H1 (cell line): Measurements from ENCODE around the gene ORMDL2. TPM values are rescaled to one million over a fixed set of nuclear protein-coding genes. Genes with fewer than 3 reads are reported as not detected.

ENCODE experiments used
- CTCF ChIA-PET: fragments of 300-600 bp; sonication (Branson Sonifier 250); formaldehyde crosslinking; loops from one replicate; lab custom pipeline; 2021; ENCODE audit not compliant: partially characterized antibody; lab: Charles Lee
- POLR2A ChIA-PET: fragments of 300-600 bp; sonication (Branson Sonifier 250); formaldehyde crosslinking; loops from one replicate; lab custom pipeline; 2021; ENCODE audit warnings: inconsistent platforms; ENCODE audit not compliant: partially characterized antibody; lab: Charles Lee
- DNase-seq, 2 experiments: peaks; one replicate each; pipeline versions ENCODE4 v3.0.0 to v3.0.0-alpha.2; 2010 to 2022; ENCODE audit warnings: low spot score in 2 of 2, low read depth in 1 of 2, mixed read lengths in 1 of 2
- FAIRE-seq: peaks from 2 replicates; lab custom pipeline; 2011; peaks lifted over from hg19 to GRCh38; lab: Jason Lieb, UNC
- H2AFZ ChIP-seq: 2 replicates; pipeline ENCODE4 v1.8.1; 2012; ENCODE audit warnings: low read length, inconsistent platforms
- H2AK5ac ChIP-seq: 2 replicates; pipeline ENCODE4 v1.6.1; 2013; ENCODE audit warnings: low read depth, low read length
- H2BK120ac ChIP-seq: replicated peaks from 2 replicates; pipeline ENCODE3; 2013; ENCODE audit warnings: low read depth, low read length, inconsistent platforms
- H2BK12ac ChIP-seq: 2 replicates; pipeline ENCODE4 v1.6.1; 2013; ENCODE audit warnings: low read depth, low read length
- H2BK15ac ChIP-seq: 2 replicates; pipeline ENCODE4 v1.6.1; 2013; ENCODE audit warnings: low read length
- H2BK20ac ChIP-seq: 2 replicates; pipeline ENCODE4 v1.6.1; 2013; ENCODE audit warnings: low read length
- H2BK5ac ChIP-seq: 2 replicates; pipeline ENCODE4 v1.6.1; 2013; ENCODE audit warnings: low read depth, low read length
- H3K14ac ChIP-seq: 2 replicates; pipeline ENCODE4 v1.6.1; 2013; ENCODE audit warnings: inconsistent platforms; ENCODE audit not compliant: insufficient read length
- H3K18ac ChIP-seq: 2 replicates; pipeline ENCODE4 v1.6.1; 2013; ENCODE audit warnings: low read length; ENCODE audit errors: extremely low read depth
- H3K23ac ChIP-seq: 2 replicates; pipeline ENCODE4 v1.6.1; 2013; ENCODE audit warnings: inconsistent platforms; ENCODE audit not compliant: insufficient read length
- H3K23me2 ChIP-seq: 2 replicates; pipeline ENCODE4 v1.6.1; 2013; ENCODE audit warnings: low read depth, low read length
- H3K27ac ChIP-seq: 2 replicates; pipeline ENCODE4 v1.6.1; 2011; ENCODE audit warnings: low read depth, low read length, inconsistent platforms
- H3K27me3 ChIP-seq, 4 experiments: replicated peaks in 1 of 4; 1 replicate in 1 of 4; 2 replicates in 3 of 4; pipeline versions ENCODE4 v1.6.1 to v1.8.1; 2011 to 2013; ENCODE audit warnings: low read length in 3 of 4, mild to moderate bottlenecking in 3 of 4, inconsistent platforms in 2 of 4, mixed read lengths in 2 of 4, moderate library complexity in 1 of 4; ENCODE audit not compliant: control insufficient read depth in 3 of 4, insufficient read depth in 3 of 4; ENCODE audit errors: extremely low read depth in 1 of 4
- H3K36me3 ChIP-seq, 4 experiments: 2 replicates each; pipeline versions ENCODE4 v1.6.1 to v1.8.1; 2011 to 2013; ENCODE audit warnings: mild to moderate bottlenecking in 4 of 4, low read length in 3 of 4, moderate library complexity in 2 of 4, control low read depth in 1 of 4, inconsistent platforms in 1 of 4; ENCODE audit not compliant: insufficient read depth in 4 of 4, control insufficient read depth in 2 of 4
- H3K4ac ChIP-seq: replicated peaks from 2 replicates; pipeline ENCODE3; 2013; ENCODE audit warnings: low read length, low read depth, mixed read lengths, inconsistent platforms; ENCODE audit not compliant: insufficient read length
- H3K4me1 ChIP-seq, 4 experiments: replicated peaks in 1 of 4; 1 replicate in 1 of 4; 2 replicates in 3 of 4; pipeline versions ENCODE4 v1.6.1 to v1.8.1; 2011 to 2013; ENCODE audit warnings: low read length in 3 of 4, inconsistent platforms in 2 of 4, mixed read lengths in 1 of 4; ENCODE audit not compliant: insufficient read depth in 4 of 4, control insufficient read depth in 3 of 4
- H3K4me2 ChIP-seq, 2 experiments: 2 replicates each; pipeline versions ENCODE4 v1.6.1 to v1.8.1; 2011 to 2013; ENCODE audit warnings: low read depth in 2 of 2, low read length in 2 of 2, control low read depth in 1 of 2, inconsistent platforms in 1 of 2, mild to moderate bottlenecking in 1 of 2; ENCODE audit not compliant: insufficient read depth in 1 of 2
- H3K4me3 ChIP-seq, 4 experiments: fragments of 200-600, 300-600 bp in 1 of 4; sonication (generic), shearing (Covaris generic), sonication (Bioruptor Twin) in 1 of 4; 2 replicates each; pipeline versions ENCODE4 v1.5.1 to v1.8.1; 2011 to 2016; ENCODE audit warnings: low read length in 4 of 4, low read depth in 3 of 4, control low read depth in 2 of 4, inconsistent platforms in 2 of 4, mild to moderate bottlenecking in 2 of 4, mixed read lengths in 1 of 4, moderate library complexity in 1 of 4; ENCODE audit not compliant: insufficient read depth in 2 of 4; ENCODE audit errors: extremely low read depth in 1 of 4
- H3K56ac ChIP-seq: replicated peaks from 2 replicates; pipeline ENCODE3; 2013; ENCODE audit warnings: low read depth, mild to moderate bottlenecking, mixed read lengths, low read length, inconsistent platforms; ENCODE audit not compliant: insufficient read length
- H3K79me1 ChIP-seq: 2 replicates; pipeline ENCODE4 v1.6.1; 2013; ENCODE audit warnings: low read depth, low read length, control low read depth
- H3K79me2 ChIP-seq, 2 experiments: 2 replicates each; pipeline versions ENCODE4 v1.6.1 to v1.8.1; 2012 to 2013; ENCODE audit warnings: low read length in 2 of 2, mild to moderate bottlenecking in 2 of 2, inconsistent platforms in 1 of 2; ENCODE audit not compliant: insufficient read depth in 2 of 2, control insufficient read depth in 1 of 2
- H3K9ac ChIP-seq, 4 experiments: replicated peaks in 1 of 4; 1 replicate in 1 of 4; 2 replicates in 3 of 4; pipeline versions ENCODE4 v1.6.1 to v1.8.1; 2011 to 2013; ENCODE audit warnings: low read depth in 3 of 4, low read length in 3 of 4, control low read depth in 2 of 4, mild to moderate bottlenecking in 2 of 4, moderate library complexity in 2 of 4, inconsistent platforms in 1 of 4; ENCODE audit errors: extremely low read depth in 1 of 4
- H3K9me3 ChIP-seq, 2 experiments: 2 replicates each; pipeline versions ENCODE4 v1.6.1 to v1.8.1; 2012 to 2013; ENCODE audit warnings: mild to moderate bottlenecking in 2 of 2, moderate library complexity in 2 of 2, control low read depth in 1 of 2, inconsistent platforms in 1 of 2, low read depth in 1 of 2, low read length in 1 of 2, mixed read lengths in 1 of 2; ENCODE audit not compliant: insufficient read depth in 2 of 2
- H4K20me1 ChIP-seq, 2 experiments: replicated peaks in 1 of 2; 2 replicates each; pipeline versions ENCODE3 to v1.8.1; 2011 to 2013; ENCODE audit warnings: inconsistent platforms in 2 of 2, low read length in 2 of 2, mild to moderate bottlenecking in 1 of 2; ENCODE audit not compliant: insufficient read depth in 2 of 2, control insufficient read depth in 1 of 2
- H4K5ac ChIP-seq: 2 replicates; pipeline ENCODE4 v1.6.1; 2013; ENCODE audit warnings: low read length, low read depth, mixed read lengths, inconsistent platforms; ENCODE audit not compliant: insufficient read length
- H4K8ac ChIP-seq: 2 replicates; pipeline ENCODE4 v1.8.0; 2013; ENCODE audit warnings: mild to moderate bottlenecking, moderate library complexity, low read length, inconsistent platforms; ENCODE audit not compliant: insufficient read depth; ENCODE audit errors: extremely low read depth
- H4K91ac ChIP-seq: replicated peaks from 2 replicates; pipeline ENCODE3; 2013; ENCODE audit warnings: low read length, mixed read lengths, inconsistent platforms; ENCODE audit not compliant: insufficient read length
- ASH2L ChIP-seq: fragments of 200-600, 300-600 bp; sonication (generic); IDR thresholded peaks from one replicate; pipeline ENCODE4 v1.7.1; 2017; ENCODE audit warnings: low read length
- BCL11A ChIP-seq, 2 experiments: IDR thresholded peaks; one replicate each; pipeline ENCODE4 v1.6.1; 2011; ENCODE audit warnings: low read depth in 2 of 2, low read length in 2 of 2, mild to moderate bottlenecking in 2 of 2
- CBX5 ChIP-seq: fragments of 300-800, 300-1000 bp; sonication (generic); IDR thresholded peaks from 2 replicates; pipeline ENCODE4 v1.7.1; 2016; ENCODE audit warnings: antibody characterized with exemption, low read length, low read depth
- CEBPB ChIP-seq: IDR thresholded peaks from 2 replicates; pipeline ENCODE4 v1.6.1; 2012; ENCODE audit warnings: low read depth, low read length
- CHD2 ChIP-seq: IDR thresholded peaks from 2 replicates; pipeline ENCODE4 v1.6.1; 2012; ENCODE audit warnings: low read length, improper control_type of control experiment
- CTBP2 ChIP-seq: IDR thresholded peaks from 2 replicates; pipeline ENCODE4 v1.7.0; 2011; ENCODE audit warnings: borderline replicate concordance, mild to moderate bottlenecking, moderate library complexity, mixed read lengths, low read length; ENCODE audit not compliant: insufficient read depth, insufficient read length
- FOSL1 ChIP-seq: IDR thresholded peaks from 2 replicates; pipeline ENCODE4 v1.6.1; 2011; ENCODE audit warnings: mild to moderate bottlenecking, low read depth, low read length, moderate library complexity; ENCODE audit not compliant: insufficient read depth
- JUN ChIP-seq: IDR thresholded peaks from 2 replicates; pipeline ENCODE4 v1.6.1; 2011; ENCODE audit warnings: low read depth, mild to moderate bottlenecking, improper control_type of control experiment, low read length
- TAF7 ChIP-seq: optimal IDR thresholded peaks from 2 replicates; pipeline ENCODE3; 2011; ENCODE audit warnings: low read depth, mild to moderate bottlenecking, inconsistent platforms, low read length, moderate library complexity, borderline replicate concordance
- TCF12 ChIP-seq: IDR thresholded peaks from 2 replicates; pipeline ENCODE4 v1.6.1; 2011; ENCODE audit warnings: low read depth, mild to moderate bottlenecking, low read length
- WGBS, 2 experiments: shearing (Covaris generic) in 1 of 2; methylation state at CpG; one replicate each; pipeline versions ENCODE4 v1.1.6 to v1.1.7; 2013 to 2015; ENCODE audit warnings: low lambda C conversion rate in 2 of 2, mixed read lengths in 2 of 2, inconsistent platforms in 1 of 2, low coverage in 1 of 2, missing lambda C conversion rate in 1 of 2; ENCODE audit not compliant: insufficient replicate concordance in 2 of 2, insufficient coverage in 1 of 2, insufficient read length in 1 of 2; ENCODE audit errors: extremely low coverage in 1 of 2, missing lambda C conversion rate in 1 of 2; 5-methylcytosine and 5-hydroxymethylcytosine counted together
- polyA plus RNA-seq, 7 experiments: library from polyadenylated mRNA; depleted of rRNA in 3 of 7; stranded (reverse) in 5 of 7; unstranded in 2 of 7; fragments of >200 nt in 5 of 7; fragments of 200-250 nt in 2 of 7; gene quantifications; 1 replicate in 5 of 7; 2 replicates in 1 of 7; 4 replicates in 1 of 7; pipeline versions ENCODE4 v1.2.1 to v1.2.3, GENCODE V29; 2011 to 2013; ENCODE audit warnings: missing spikeins in 2 of 7, mixed read lengths in 2 of 7
- total RNA-seq: library from RNA; stranded (reverse); fragmentation: NEBNext Ultra II Directional; extraction: Animal tissue kit (Norgen Biotek cat#: 25700); gene quantifications from 2 replicates; pipeline ENCODE4 v1.2.1, GENCODE V29; 2021
- TF ChIP-seq, protein P1 (sequence below), 3 experiments: IDR thresholded peaks; 1 replicate in 2 of 3; 2 replicates in 1 of 3; pipeline versions ENCODE4 v1.5.1 to v1.6.1; 2011; ENCODE audit warnings: low read length in 3 of 3, mild to moderate bottlenecking in 3 of 3, inconsistent platforms in 2 of 3, low read depth in 1 of 3, moderate library complexity in 1 of 3; ENCODE audit not compliant: insufficient read depth in 1 of 3; ENCODE audit errors: control extremely low read depth in 1 of 3

The ORMDL2 gene
- total and polyA plus RNA-seq, 2 of the 8 experiments (the other 6 are each of a cell fraction or from before 2014, with no cell fraction given), result 39.0 to 65.6 TPM

DNA sequence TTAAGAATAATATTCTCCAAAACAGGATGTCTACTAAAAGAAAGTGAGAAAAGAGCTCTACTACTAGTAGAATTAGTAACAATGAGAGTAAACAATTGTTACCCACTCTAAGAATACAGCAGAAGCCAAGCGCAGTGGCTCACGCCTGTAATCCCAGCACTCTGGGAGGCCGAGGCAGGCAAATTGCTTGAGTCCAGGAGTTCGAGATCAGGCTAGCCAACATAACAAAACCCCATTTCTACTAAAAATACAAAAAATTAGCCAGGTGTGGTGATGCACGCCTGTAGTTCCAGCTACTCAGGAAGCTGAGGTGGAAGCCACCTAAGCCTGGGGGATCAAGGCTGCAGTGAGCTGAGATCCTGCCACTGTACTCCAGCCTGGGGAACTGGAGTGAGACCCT, 6.9 kb downstream of the ORMDL2 start:
- Histone ChIP-seq H2AFZ (no peak overlapping the region), H4K20me1 (peaks cover 2 to 8% of the 10 kb centered on the region in 2 experiments), H2BK20ac (no peak overlapping the region), H3K36me3 (peaks cover 7 to 37% (median 28%) of the 10 kb centered on the region in 4 experiments), H3K18ac (no peak overlapping the region), H2BK120ac (no peak overlapping the region), H4K91ac (no peak overlapping the region), H2BK5ac (no peak overlapping the region), H3K4me1 (peaks cover 0 to 7% (median 3%) of the 10 kb centered on the region in 4 experiments; a peak in 5 of 7 replicates), H3K14ac (no peak overlapping the region), H3K79me1 (no peaks in the 10 kb centered on the region; the same call in 1 of the 2 replicates), H2BK12ac (no peak overlapping the region), H2AK5ac (no peak overlapping the region), H3K79me2 (peaks cover 5 to 36% of the 10 kb centered on the region in 2 experiments; a peak in 3 of 4 replicates), H4K5ac (no peak overlapping the region), H3K4me3 (no peak overlapping the region), H3K23me2 (no peaks in the 10 kb centered on the region; the same call in 1 of the 2 replicates), H3K56ac (no peak overlapping the region), H4K8ac (no peak overlapping the region), H3K4ac (no peak overlapping the region), H3K27ac (no peak overlapping the region), H3K4me2 (no peak overlapping the region; a peak in 1 of 4 replicates), H3K27me3 (no peaks in the 10 kb centered on the region), H3K9ac (no peak overlapping the region), H3K9me3 (no peaks in the 10 kb centered on the region; a peak in 1 of 4 replicates), H2BK15ac (no peak overlapping the region), H3K23ac (no peak overlapping the region)
- WGBS, 2 experiments, result 95% methylated on average over 5 of the region's 5 CpGs; no CpG with 5 or more reads in 1 of the 2 experiments
- FAIRE-seq (no peak), DNase-seq (no peak)
- ChIA-PET POLR2A (interaction anchor here (1.2 to 12.7 kb wide), 3 partner anchors 15 to 270 kb away, joined by 3 to 133 read pairs (median 3); no protein-coding TSS in a partner anchor), CTCF (interaction anchor here (1.1 to 18.0 kb wide), 6 partner anchors 12 to 84 kb away, joined by 3 to 224 read pairs (median 4); partner anchors contain the start of gene GDF11)
- no peak for TF ChIP-seq FOSL1
- TF ChIP-seq BCL11A (IDR thresholded peaks at IDR 0.05; ENCODE audit: low read depth in 2 of 2, low read length in 2 of 2), result no peak
- no peak for TF ChIP-seq JUN
- no peak for TF ChIP-seq CEBPB
- TF ChIP-seq CHD2, result no peak
- no peak for TF ChIP-seq CTBP2
- no peak for TF ChIP-seq CBX5
- no peak for TF ChIP-seq ASH2L
- TF ChIP-seq TCF12, result no peak
- no peak for TF ChIP-seq TAF7
- TF ChIP-seq, protein P1, sequence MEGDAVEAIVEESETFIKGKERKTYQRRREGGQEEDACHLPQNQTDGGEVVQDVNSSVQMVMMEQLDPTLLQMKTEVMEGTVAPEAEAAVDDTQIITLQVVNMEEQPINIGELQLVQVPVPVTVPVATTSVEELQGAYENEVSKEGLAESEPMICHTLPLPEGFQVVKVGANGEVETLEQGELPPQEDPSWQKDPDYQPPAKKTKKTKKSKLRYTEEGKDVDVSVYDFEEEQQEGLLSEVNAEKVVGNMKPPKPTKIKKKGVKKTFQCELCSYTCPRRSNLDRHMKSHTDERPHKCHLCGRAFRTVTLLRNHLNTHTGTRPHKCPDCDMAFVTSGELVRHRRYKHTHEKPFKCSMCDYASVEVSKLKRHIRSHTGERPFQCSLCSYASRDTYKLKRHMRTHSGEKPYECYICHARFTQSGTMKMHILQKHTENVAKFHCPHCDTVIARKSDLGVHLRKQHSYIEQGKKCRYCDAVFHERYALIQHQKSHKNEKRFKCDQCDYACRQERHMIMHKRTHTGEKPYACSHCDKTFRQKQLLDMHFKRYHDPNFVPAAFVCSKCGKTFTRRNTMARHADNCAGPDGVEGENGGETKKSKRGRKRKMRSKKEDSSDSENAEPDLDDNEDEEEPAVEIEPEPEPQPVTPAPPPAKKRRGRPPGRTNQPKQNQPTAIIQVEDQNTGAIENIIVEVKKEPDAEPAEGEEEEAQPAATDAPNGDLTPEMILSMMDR (IDR thresholded peaks at IDR 0.05; ENCODE audit: control extremely low read depth in 1 of 3, insufficient read depth in 1 of 3, low read depth in 1 of 3, low read length in 3 of 3), result no peak
